ENCODE measurements around the gene RNF17.

RNF17 gene

DNA sequence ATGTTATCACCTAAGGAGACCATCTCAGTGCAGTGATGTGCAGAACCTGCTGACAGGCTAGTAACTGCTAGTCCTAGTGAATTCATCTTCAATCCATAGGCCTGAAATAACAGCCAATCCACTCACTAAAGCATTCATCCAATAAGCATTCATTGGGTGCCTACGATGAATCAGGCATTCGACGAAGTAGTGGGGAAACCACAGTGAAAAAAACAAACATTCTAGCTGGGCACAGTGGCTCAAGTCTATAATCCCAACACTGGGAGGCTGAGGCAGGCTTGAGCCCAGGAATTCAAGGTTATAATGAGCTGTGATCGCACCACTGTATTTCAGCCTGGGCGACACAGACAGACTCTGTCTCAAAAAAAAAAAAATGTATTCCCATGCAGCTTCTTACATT, 135.6 kb downstream of the RNF17 start:
- peak; percentile 37 for DNase-seq (ENCODE audit: low read depth)

DNA sequence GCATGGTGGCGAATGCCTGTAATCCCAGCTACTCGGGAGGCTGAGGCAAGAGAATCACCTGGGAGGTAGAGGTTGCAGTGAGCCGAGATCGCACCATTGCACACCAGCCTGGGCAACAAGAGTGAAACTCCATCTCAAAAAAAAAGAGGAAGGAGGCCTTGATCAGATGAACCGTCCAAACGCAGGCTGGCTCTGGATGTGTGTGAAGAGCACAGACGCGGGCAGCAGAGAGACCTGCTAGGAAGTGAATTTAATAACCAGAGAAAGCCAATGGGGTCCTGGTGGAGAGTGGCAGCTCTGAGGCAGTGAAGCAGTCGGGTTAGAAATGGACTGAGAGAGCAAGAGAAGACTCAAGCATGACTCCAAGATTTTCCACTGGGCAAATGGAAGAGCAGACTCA, 136.5 kb downstream of the RNF17 start:
- no peak for DNase-seq (ENCODE audit: low read depth)

DNA sequence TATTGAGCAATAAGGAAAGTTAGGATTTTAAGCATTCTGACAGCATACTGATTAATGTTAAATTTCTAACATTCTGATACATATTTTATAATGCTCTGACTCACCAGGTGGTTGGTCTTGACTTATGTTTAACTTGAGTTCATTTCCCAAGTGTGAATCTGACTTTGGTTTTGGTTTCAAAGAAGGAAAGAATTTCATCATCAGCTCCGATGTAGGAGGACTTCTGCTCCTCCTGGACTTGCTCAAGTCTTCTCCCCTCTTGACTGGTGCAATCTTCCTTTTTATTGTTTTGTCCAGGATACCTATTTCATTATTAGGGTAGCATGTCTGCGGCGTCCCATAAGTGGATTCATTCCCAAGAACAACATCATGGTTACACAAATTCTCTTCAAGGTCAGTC, 141.3 kb downstream of the RNF17 start:
- DNase-seq (ENCODE audit: low read depth): peak; percentile 15

DNA sequence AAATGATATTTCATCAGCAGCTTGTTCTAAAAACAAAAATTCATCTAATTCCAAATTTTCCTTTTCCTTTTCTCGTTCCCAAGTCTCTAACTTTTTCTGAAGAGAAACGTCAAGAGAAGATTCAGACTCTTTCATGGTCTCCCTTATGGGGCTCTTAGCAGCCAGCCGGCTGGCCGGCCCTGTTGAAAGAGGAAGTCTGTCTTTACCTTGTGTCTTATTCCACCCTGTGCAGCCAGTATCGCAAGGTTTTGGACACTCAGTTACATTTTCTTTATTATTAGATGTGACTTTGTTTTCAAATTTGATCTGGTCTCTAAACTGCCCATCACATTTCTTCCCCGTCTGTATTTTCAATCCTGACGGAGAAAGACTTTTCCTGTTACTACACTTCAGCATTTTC, 142.3 kb downstream of the RNF17 start:
- no peak for DNase-seq (ENCODE audit: low read depth)

DNA sequence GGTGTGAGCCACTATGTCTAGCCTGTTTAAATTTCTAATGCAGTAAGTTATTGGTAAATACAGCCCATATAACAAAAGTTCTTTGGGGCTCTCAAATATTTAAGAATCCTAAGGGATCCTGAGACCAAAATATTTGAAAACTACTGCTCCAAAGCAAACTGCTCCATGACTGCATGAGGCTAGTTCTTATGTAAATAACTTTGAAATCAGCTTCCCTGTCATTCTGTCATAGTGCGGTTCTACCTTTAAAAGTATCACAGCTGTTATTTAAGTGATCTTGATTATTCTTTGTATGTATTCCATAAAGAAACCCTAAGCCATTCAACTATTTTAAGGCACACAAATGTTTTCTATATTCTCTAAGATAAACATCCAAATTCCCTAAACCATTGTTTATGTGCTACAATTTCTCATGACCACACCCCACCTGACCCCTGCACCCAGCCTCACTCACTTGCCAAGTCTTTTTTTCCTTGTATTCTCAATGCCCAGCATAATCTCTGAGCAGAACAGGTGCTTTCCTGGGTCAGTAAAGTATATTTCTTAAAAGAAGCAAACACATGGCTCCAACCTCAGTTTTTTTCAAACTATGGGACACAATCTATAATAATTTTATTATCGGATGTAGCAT, 146.6 kb downstream of the RNF17 start:
- no peak for DNase-seq (ENCODE audit: low read depth)

DNA sequence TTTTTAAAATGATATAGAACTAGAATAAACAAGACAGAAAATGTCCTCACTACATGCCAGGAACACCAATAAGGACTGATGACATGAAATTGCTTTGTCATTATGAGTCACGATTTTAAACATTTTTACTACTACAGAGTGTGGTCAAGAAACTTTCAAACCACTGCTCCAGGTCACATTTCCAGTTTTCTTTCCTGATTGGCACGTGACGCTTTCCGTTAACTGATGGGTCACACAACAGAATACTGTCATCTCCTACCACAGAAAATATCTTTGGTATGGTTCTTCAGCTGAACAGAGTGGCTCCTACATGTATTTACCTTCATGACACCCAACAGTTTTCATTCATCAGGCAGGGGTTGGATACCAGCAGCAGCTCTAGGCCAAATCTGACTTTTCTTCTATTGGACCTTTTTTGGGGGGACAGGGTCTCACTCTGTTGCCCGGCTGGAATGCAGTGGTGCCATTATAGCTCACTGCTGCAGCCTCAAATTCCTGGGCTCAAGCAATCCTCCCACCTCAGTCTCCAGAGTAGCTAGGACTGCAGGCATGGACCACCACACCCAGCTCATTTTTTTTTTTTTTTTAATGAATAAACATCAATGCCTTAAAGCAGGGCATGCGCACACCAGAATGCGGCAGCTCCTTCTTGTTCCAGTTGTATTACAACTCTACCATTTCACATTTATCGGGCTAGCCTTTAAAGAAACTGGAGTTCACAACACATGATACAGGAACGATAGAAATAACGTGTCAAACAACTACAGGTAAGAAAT, 147.4 kb downstream of the RNF17 start:
- peak; percentile 84 for DNase-seq (ENCODE audit: low read depth)

DNA sequence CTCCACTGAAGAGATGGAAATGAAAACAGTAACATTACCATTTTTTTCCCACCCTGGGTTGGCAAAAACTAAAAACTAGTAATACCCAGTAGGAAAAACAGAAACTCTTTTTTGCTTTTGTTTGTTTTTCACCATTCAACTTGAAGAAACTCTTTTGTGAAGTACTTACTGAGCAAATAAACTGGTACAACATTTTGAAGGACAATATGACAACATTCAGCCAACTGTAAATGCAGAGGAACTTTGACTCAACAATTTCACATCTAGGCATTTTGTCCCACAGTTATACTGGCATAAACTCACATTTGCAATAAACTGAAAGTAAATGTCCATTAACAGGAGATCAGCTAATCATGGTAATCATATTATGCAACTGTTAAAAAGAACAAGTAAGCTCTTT, 152.5 kb downstream of the RNF17 start:
- no peak for DNase-seq (ENCODE audit: low read depth)

DNA sequence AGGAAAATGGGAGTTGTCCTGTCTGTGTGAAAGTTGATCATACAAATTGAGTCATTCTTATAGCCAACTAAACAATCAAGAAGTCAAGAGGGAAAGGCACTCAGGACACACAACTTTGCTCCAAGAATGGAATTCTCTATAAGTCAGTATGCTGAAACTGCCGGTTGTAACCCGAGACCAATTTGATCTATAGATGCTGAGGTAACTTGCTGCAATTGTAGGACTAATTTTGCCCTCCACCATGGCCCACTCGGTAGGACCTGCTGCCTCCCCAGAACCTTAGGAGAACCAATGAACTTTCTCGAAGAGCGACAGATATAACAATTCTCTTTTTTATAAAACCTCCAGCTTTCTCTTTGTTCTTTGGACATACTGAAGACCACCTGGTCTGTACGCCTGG, 157.0 kb downstream of the RNF17 start:
- DNase-seq (ENCODE audit: low read depth): no peak

DNA sequence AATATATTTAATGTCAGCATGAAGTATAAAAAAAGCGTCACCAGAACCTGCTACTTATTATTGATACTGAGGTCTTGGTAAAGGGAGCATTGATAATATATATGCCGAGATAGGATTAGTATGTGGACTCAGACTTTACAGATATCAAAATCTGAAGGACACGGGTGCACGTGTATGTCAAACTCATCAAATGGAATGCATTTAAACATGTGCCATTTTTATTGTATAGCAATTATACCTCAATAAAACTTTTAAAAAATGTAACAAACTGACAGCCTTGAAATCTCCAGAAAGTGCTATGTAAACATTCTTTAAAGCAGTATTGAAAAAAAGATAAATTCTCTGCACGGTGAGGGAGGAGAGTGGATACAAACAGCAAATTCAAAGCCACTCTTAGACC, 157.9 kb downstream of the RNF17 start:
- DNase-seq (ENCODE audit: low read depth): no peak

DNA sequence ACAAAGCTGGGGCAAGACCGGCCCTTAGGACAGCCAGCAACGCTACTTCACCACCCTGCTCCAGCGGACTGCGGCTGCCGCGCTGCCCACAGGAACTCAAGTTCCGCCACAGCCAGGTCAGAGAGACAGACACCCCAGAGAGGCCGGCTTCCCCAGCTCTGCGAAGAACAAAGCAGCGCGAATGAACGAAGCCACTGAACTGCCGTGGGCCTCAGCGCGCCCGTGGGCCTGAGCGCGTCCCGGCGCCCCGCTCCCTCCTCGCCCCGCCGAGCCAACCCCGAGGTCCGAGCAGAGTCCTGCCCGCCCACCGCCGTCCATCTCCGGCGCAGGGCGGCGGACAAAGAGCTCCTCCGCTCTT, 158.4 kb downstream of the RNF17 start:
- DNase-seq (ENCODE audit: low read depth): peak; percentile 49

DNA sequence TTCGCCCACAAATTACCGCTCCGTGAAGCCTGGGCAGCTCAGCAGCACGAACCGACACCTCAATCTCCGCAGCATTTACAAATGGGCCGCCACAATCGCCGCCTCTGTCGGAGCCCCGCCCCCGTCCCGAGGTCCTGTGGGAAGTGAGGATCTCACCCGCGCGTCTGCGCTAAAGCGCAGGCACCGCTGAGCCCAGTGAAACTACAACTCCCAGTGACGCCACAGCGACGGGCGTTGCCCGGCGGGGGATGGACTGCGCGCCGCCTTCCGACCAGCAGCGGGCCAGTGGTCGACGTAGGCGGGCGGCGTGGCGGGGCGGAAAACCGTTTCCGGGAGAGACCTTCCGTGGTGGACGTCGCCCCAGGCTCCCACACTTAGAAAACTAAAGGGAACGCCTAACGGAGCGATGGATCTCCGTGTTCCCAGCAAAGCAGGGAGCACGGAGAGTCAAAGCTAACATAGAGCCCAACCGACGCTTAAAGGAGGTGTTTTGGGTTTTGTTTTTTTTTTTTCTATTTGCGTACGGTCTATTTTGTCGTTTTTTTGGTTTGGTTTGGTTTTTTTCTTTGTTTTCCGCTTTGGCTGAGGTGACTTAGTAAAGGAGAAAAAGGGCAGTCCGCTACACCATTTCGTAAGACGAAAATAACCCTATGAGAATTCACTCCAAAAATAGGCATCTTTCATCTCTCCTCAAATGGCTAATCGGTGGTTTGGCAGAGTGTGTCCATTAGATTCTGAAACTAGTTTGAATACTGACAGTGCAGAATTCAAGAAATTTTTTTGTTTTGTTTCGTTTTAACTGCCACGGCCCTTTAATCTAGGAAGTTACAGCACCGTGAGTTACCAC, 159.0 kb downstream of the RNF17 start:
- peak; percentile 98 for DNase-seq (ENCODE audit: low read depth)

DNA sequence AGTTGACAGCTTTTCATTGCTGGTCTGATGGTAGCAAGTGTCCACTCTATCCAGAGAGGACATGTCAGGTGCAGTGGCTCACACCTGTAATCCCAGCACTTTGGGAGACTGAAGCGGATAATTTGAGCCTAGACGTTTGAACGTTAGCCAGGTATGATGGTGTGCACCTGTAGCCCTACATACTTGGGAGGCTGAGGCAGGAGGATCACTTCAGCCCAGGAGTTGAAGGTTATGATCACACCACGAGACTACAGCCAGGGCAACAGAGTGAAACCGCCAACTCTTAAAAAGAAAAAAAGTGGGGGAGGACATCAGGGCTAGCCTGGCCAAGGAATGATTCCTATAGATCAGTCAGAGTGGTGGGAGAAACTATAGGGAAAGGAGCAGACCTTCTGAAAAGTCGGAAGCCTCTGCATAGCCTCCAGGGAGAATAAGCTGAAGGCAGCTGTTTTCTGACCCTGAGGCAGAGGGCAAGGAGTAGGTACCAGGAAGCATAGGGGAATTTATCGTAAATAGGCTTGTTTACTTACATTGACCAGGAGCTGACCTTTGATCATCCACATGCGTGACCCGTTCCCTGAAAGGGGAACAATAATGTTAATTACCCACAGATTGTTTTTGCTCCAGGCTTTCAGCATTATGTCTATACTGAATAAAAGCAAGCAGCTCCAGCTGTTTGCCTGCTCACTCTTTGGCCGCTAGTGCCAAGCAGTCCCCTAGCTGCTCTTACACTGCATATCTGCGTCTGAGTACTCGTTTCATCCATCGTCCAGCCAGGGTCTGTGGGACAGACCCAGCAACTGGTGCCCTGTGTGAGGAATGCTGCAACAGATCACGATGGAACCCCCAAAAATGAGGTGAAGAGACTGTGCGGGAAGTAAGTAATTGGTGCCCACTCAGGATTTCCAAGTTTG, 161.6 kb downstream of the RNF17 start:
- DNase-seq (ENCODE audit: low read depth): no peak

DNA sequence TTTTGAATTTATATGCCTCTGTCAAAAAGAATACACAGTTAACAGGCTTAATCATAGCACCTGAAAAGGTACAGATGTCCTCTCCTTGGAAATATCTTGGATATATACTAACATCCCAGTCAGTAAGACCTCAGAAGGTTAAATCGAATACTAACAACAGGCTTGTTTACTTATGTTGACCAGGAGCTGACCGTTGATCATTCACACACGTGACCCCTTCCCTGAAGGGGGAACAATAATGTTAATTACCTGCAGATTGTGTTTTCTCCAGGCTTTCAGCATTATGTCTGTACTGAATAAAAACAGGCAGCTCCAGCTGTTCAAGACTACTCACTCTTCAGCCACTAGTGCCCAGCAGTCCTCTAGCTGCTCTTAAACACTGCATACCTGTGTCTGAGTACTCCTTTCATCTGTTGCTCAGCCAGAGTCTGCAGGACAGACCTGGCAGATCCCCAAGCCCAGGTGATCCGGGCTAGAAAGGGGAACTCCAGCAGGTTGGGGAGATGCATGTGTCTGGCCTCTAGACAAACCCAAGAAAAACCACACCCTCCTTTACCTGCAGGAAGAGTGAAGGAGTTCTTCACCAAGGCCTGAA, 163.9 kb downstream of the RNF17 start:
- no peak for DNase-seq (ENCODE audit: low read depth)

DNA sequence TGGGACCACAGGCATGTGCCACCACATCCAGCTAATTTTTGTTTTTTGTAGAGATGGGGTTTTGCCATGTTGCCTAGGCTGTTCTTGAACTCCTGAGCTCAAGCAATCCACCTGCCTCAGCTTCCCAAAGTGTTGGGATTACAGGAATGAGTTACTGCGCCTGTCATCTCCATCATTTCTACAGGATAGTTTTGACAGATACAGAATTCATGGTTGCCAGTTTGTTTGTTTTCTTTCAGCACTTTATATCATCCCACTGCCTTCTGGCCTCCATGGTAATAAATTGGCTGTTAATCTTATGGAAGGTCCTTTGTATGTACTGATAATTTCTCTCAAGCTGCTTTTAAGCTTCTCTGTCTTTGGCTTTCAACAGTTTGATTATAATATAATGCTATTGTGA, 165.2 kb downstream of the RNF17 start:
- DNase-seq (ENCODE audit: low read depth): no peak

Measured in EH (cell line).